ENCODE data around the gene TNFRSF19. TPM values are rescaled to one million over a fixed set of nuclear protein-coding genes. Genes with fewer than 3 reads are reported as not detected.

Gene TNFRSF19
- total and polyA plus RNA-seq, 2 of the 13 experiments (the other 11 are each of a cell fraction or from before 2014, with no cell fraction given): 75.3 to 77.7 TPM

- 97% methylated on average over 3 of the region's 3 CpGs for WGBS (ENCODE audit: low lambda C conversion rate)
- Histone ChIP-seq H3K9me3 (ENCODE audit: low read length) (no peaks in the 10 kb centered on the region), H4K20me1 (ENCODE audit: insufficient read depth, low read length) (no peaks in the 10 kb centered on the region), H3K4me2 (ENCODE audit: low read depth, low read length) (no peak overlapping the region), H3K27ac (ENCODE audit: extremely low read length, insufficient read depth, low read length) (peak overlapping the region; percentile 81), H3K27me3 (ENCODE audit: control insufficient read depth in 1 of 2, insufficient read depth in 2 of 2, low read length in 2 of 2) (no peaks in the 10 kb centered on the region), H3K4me1 (ENCODE audit: insufficient read depth, low read length) (peaks cover 73% of the 10 kb centered on the region), H3K79me2 (ENCODE audit: insufficient read depth, low read length) (peaks cover 9% of the 10 kb centered on the region), H2AFZ (ENCODE audit: low read length) (no peak overlapping the region), H3K9ac (ENCODE audit: insufficient read depth, low read depth, low read length) (no peak overlapping the region), H3K36me3 (replicated peaks in 1 of 2; ENCODE audit: control insufficient read depth in 1 of 2, insufficient read depth in 2 of 2, low read length in 2 of 2) (peaks cover 0 to 8% of the 10 kb centered on the region in 2 experiments; a peak in 2 of 5 replicates), H3K4me3 (replicated peaks in 1 of 3; ENCODE audit: insufficient read depth in 1 of 3, low read depth in 2 of 3, low read length in 3 of 3) (no peak overlapping the region)
- FAIRE-seq (no peak), ATAC-seq (no peak), DNase-seq (ENCODE audit: low spot score) (no peak)
- ChIA-PET CTCF (ENCODE audit: low intra/inter-chr PET ratio, low total read pairs) (no interaction called here), POLR2A (interaction anchor here (1.1 to 1.6 kb wide), 2 partner anchors 10 to 46 kb away, joined by 3 to 6 read pairs; no protein-coding TSS in a partner anchor)
- in situ Hi-C loops (cut with HindIII; ENCODE audit: extremely low pct_ligation_motif_present, low pct_unique_long_range_greater_than_20kb): no loop called here
- intact Hi-C loops (cut with micrococcal nuclease; ENCODE audit: unreplicated experiment): no loop called here
- BruUV-seq (replicated peaks): no TSS peak
- TF ChIP-seq ZNF34 (CRISPR knock-in tag; IDR thresholded peaks at IDR 0.05; ENCODE audit: borderline replicate concordance) (no peak), ZFP36L1 (CRISPR knock-in tag; IDR thresholded peaks at IDR 0.05) (no peak), FOXP1 (IDR thresholded peaks at IDR 0.05) (no peak), FOXP1 (CRISPR knock-in tag; IDR thresholded peaks at IDR 0.05) (no peak), ETV6 (CRISPR knock-in tag; conservative IDR thresholded peaks at IDR 0.05) (no peak), SRSF4 (IDR thresholded peaks at IDR 0.05; ENCODE audit: low read depth, low read length, poor library complexity, severe bottlenecking) (no peak), ZNF777 (CRISPR knock-in tag; IDR thresholded peaks at IDR 0.05) (no peak), ZNF775 (CRISPR knock-in tag; IDR thresholded peaks at IDR 0.05; ENCODE audit: borderline replicate concordance) (no peak)
- TF ChIP-seq, protein P1, sequence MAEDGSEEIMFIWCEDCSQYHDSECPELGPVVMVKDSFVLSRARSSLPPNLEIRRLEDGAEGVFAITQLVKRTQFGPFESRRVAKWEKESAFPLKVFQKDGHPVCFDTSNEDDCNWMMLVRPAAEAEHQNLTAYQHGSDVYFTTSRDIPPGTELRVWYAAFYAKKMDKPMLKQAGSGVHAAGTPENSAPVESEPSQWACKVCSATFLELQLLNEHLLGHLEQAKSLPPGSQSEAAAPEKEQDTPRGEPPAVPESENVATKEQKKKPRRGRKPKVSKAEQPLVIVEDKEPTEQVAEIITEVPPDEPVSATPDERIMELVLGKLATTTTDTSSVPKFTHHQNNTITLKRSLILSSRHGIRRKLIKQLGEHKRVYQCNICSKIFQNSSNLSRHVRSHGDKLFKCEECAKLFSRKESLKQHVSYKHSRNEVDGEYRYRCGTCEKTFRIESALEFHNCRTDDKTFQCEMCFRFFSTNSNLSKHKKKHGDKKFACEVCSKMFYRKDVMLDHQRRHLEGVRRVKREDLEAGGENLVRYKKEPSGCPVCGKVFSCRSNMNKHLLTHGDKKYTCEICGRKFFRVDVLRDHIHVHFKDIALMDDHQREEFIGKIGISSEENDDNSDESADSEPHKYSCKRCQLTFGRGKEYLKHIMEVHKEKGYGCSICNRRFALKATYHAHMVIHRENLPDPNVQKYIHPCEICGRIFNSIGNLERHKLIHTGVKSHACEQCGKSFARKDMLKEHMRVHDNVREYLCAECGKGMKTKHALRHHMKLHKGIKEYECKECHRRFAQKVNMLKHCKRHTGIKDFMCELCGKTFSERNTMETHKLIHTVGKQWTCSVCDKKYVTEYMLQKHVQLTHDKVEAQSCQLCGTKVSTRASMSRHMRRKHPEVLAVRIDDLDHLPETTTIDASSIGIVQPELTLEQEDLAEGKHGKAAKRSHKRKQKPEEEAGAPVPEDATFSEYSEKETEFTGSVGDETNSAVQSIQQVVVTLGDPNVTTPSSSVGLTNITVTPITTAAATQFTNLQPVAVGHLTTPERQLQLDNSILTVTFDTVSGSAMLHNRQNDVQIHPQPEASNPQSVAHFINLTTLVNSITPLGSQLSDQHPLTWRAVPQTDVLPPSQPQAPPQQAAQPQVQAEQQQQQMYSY (CRISPR knock-in tag; IDR thresholded peaks at IDR 0.05): no peak
Observed at GRCh38 chr13:23608138-23608537, 37.9 kb downstream of the TNFRSF19 start.
